ENCODE results near the gene BCL7A. TPM values are rescaled to one million over a fixed set of nuclear protein-coding genes. Genes with fewer than 3 reads are reported as not detected.

BCL7A gene
- total and polyA plus RNA-seq, 9 of the 15 experiments (the other 6 are each of a cell fraction or from before 2014, with no cell fraction given), result 0.25 to 21.9 (median 14.9) TPM

- no peak for TF ChIP-seq ZNF398 (CRISPR knock-in tag; IDR thresholded peaks at IDR 0.05)
- TF ChIP-seq HDAC1 (IDR thresholded peaks at IDR 0.05), result peak in 1 of 2 experiments; percentile 40; a peak in 1 of 4 replicates
- TF ChIP-seq ZBTB9 (CRISPR knock-in tag; IDR thresholded peaks at IDR 0.05), result no peak
- TF ChIP-seq TCF15 (CRISPR knock-in tag; IDR thresholded peaks at IDR 0.05), result no peak
- peak; percentile 28 to 71; a peak in 3 of 4 replicates for TF ChIP-seq KDM1A (IDR thresholded peaks at IDR 0.05)
- TF ChIP-seq ZNF609 (CRISPR knock-in tag; IDR thresholded peaks at IDR 0.05; ENCODE audit: borderline replicate concordance), result no peak
- TF ChIP-seq NFIC (IDR thresholded peaks at IDR 0.05), result no peak
- no peak for TF ChIP-seq HEY1 (CRISPR knock-in tag; IDR thresholded peaks at IDR 0.05; ENCODE audit: borderline replicate concordance)
- no peak for TF ChIP-seq SNAPC5 (CRISPR knock-in tag; IDR thresholded peaks at IDR 0.05)
- no peak for TF ChIP-seq SNRNP70 (optimal IDR thresholded peaks at IDR 0.05; ENCODE audit: low read depth, low read length)
- no peak for TF ChIP-seq E2F5 (CRISPR knock-in tag; IDR thresholded peaks at IDR 0.05)
- TF ChIP-seq YBX1 (IDR thresholded peaks at IDR 0.05), result no peak
- no peak for TF ChIP-seq PTTG1 (tag; IDR thresholded peaks at IDR 0.05; ENCODE audit: low read depth)
- no peak for TF ChIP-seq CREB1 (IDR thresholded peaks at IDR 0.05)
- TF ChIP-seq CREB1 (CRISPR knock-in tag; IDR thresholded peaks at IDR 0.05), result no peak
- 0 out of 2 replicates have a peak, but pooled peaks have one; percentile 73 for TF ChIP-seq OTX1 (CRISPR knock-in tag; IDR thresholded peaks at IDR 0.05)
- 0 out of 2 replicates have a peak, but pooled peaks have one; percentile 16 for TF ChIP-seq POLR2AphosphoS5 (IDR thresholded peaks at IDR 0.05; ENCODE audit: control insufficient read depth, insufficient read depth, low read depth, low read length)
- no peak for TF ChIP-seq POLR2A (conservative IDR thresholded peaks at IDR 0.05)
- no peak for TF ChIP-seq PHB (CRISPR knock-in tag; IDR thresholded peaks at IDR 0.05)
Measured at GRCh38 chr12:122062832-122063693, 41.4 kb downstream of the BCL7A start (continued).
